Upper lobe of left lung (tissue), 6 donors: ENCODE results near the gene PDLIM5. TPM values are rescaled to one million over a fixed set of nuclear protein-coding genes. Genes with fewer than 3 reads are reported as not detected.

Source experiments
- ATAC-seq, 2 donors: fragments of 200-7000 bp; cut with Tn5 transposase; one replicate each; pipeline ENCODE4 v1.9.1; 2022; ENCODE audit warnings: mild to moderate bottlenecking in 2 of 2, moderate library complexity in 2 of 2; ENCODE audit not compliant: low FRiP score in 2 of 2
- DNase-seq, 2 donors: peaks; one replicate each; pipeline ENCODE4 v3.0.0-alpha.2; 2019 to 2020
- H3K27ac ChIP-seq, 4 donors: fragments of 200-600 bp; sonication (generic); one replicate each; pipeline ENCODE4 v1.5.1; 2016 to 2019
- H3K27me3 ChIP-seq, 4 donors: fragments of 200-600 bp; sonication (generic); one replicate each; pipeline ENCODE4 v1.5.1; 2017 to 2019
- H3K36me3 ChIP-seq, 4 donors: fragments of 200-600 bp; sonication (generic); one replicate each; pipeline ENCODE4 v1.5.1; 2016 to 2019
- H3K4me1 ChIP-seq, 4 donors: fragments of 200-600 bp; sonication (generic); one replicate each; pipeline ENCODE4 v1.5.1; 2018 to 2019
- H3K4me3 ChIP-seq, 4 donors: fragments of 200-600 bp; sonication (generic); one replicate each; pipeline ENCODE4 v1.5.1; 2017 to 2019; ENCODE audit warnings: mild to moderate bottlenecking in 2 of 4, moderate library complexity in 1 of 4
- H3K9me3 ChIP-seq, 4 donors: fragments of 200-600 bp; sonication (generic); one replicate each; pipeline ENCODE4 v1.5.1; 2018 to 2019
- CTCF ChIP-seq, 6 experiments: fragments of 450-650 bp in 4 of 6; fragments of 200-600 bp in 2 of 6; sonication (generic) in 2 of 6; IDR thresholded peaks; one replicate each; pipeline ENCODE4 v1.5.1; 2016 to 2019; ENCODE audit warnings: antibody characterized with exemption in 6 of 6
- EP300 ChIP-seq, 4 donors: sonication (generic); formaldehyde crosslinking; IDR thresholded peaks; one replicate each; pipeline ENCODE4 v1.5.1; 2017; ENCODE audit warnings: antibody characterized with exemption in 4 of 4, control low read depth in 2 of 4
- POLR2A ChIP-seq, 4 donors: fragments of 450-650 bp; IDR thresholded peaks; one replicate each; pipeline ENCODE4 v1.5.1; 2016 to 2017; ENCODE audit warnings: antibody characterized with exemption in 4 of 4, mild to moderate bottlenecking in 2 of 4
- POLR2AphosphoS5 ChIP-seq, 2 donors: sonication (generic); formaldehyde crosslinking; IDR thresholded peaks; one replicate each; pipeline ENCODE4 v1.5.1; 2017; ENCODE audit warnings: antibody characterized with exemption in 2 of 2
- WGBS, 2 donors: methylation state at CpG; one replicate each; pipeline ENCODE4 v1.1.5; 2017 to 2018; 5-methylcytosine and 5-hydroxymethylcytosine counted together
- total RNA-seq, 6 donors: library from RNA; depleted of rRNA in 4 of 6; stranded (reverse); fragments of >200 nt in 4 of 6; gene quantifications; one replicate each; pipeline versions ENCODE4 v1.1.0 to v1.2.1, GENCODE V29; 2016 to 2021
- donor health status: DM: no; HTN: no; CAD: no; lungs with moderate emphysema.
- donor health status: DM: no; HTN: yes; CAD: no; lungs with severe emphysema.

The PDLIM5 gene
- total RNA-seq, 6 donors from 2014 or later, result 24.1 to 105 (median 73.0) TPM

GRCh38 chr4:94629837-94630236 is 178.1 kb downstream of the PDLIM5 start:
- no peak for DNase-seq
- H3K9me3 ChIP-seq, result no peaks in the 10 kb centered on the region
- TF ChIP-seq CTCF (IDR thresholded peaks at IDR 0.05) (no peak), EP300 (IDR thresholded peaks at IDR 0.05) (no peak), POLR2AphosphoS5 (IDR thresholded peaks at IDR 0.05) (no peak)
- no peak overlapping the region for H3K4me3 ChIP-seq
- WGBS, 2 donors, result 76 to 86% methylated on average over 2 of the region's 2 CpGs
- peaks cover 0 to 1% (median 0%) of the 10 kb centered on the region in 4 donors for H3K36me3 ChIP-seq
- H3K27ac ChIP-seq, result no peak overlapping the region
- no peaks in the 10 kb centered on the region for H3K27me3 ChIP-seq
- H3K4me1 ChIP-seq, result no peaks in the 10 kb centered on the region
- ATAC-seq, result no peak

DNA sequence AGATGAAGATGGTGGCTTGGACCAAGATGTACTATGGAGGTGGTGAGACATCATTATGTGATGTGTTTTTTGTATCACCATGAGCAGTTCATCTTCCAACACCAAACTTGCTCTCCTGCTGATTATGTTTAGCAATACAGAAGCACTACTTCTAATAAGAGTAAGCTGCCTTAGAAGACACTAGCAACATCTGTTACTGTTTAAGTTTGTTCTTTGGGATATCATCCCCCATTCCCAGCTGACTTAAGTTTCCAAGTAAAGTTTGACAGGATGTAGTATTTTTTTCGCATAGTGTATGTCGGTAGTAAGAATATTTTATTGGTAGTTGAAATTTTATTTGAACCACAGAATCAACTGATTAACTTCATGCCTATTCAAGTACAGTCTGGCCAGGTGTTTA is 182.5 kb downstream of the PDLIM5 start:
- Histone ChIP-seq H3K4me1 (no peaks in the 10 kb centered on the region), H3K4me3 (no peak overlapping the region), H3K27ac (no peak overlapping the region), H3K9me3 (no peaks in the 10 kb centered on the region), H3K27me3 (no peaks in the 10 kb centered on the region), H3K36me3 (no peaks in the 10 kb centered on the region)
- no peak for TF ChIP-seq POLR2A (IDR thresholded peaks at IDR 0.05)
- TF ChIP-seq EP300 (IDR thresholded peaks at IDR 0.05), result no peak
- TF ChIP-seq CTCF (IDR thresholded peaks at IDR 0.05), result no peak
- TF ChIP-seq POLR2AphosphoS5 (IDR thresholded peaks at IDR 0.05), result no peak
- DNase-seq (no peak), ATAC-seq (peak in 1 of 2 donors; percentile 28)
- 86 to 93% methylated on average over 2 of the region's 2 CpGs for WGBS, 2 donors

GRCh38 chr4:94635177-94635576 is 183.4 kb downstream of the PDLIM5 start:
- WGBS, 2 donors, result 73 to 88% methylated on average over 2 of the region's 2 CpGs
- peaks cover 0 to 7% (median 3%) of the 10 kb centered on the region in 4 donors for H3K36me3 ChIP-seq
- H3K27ac ChIP-seq, result no peak overlapping the region
- no peaks in the 10 kb centered on the region for H3K27me3 ChIP-seq
- no peaks in the 10 kb centered on the region for H3K4me1 ChIP-seq
- H3K9me3 ChIP-seq, result no peaks in the 10 kb centered on the region
- H3K4me3 ChIP-seq, result no peak overlapping the region
- ATAC-seq (no peak), DNase-seq (no peak)
- TF ChIP-seq POLR2AphosphoS5 (IDR thresholded peaks at IDR 0.05), result no peak
- no peak for TF ChIP-seq POLR2A (IDR thresholded peaks at IDR 0.05)
- TF ChIP-seq EP300 (IDR thresholded peaks at IDR 0.05), result no peak
- no peak for TF ChIP-seq CTCF (IDR thresholded peaks at IDR 0.05)

DNA sequence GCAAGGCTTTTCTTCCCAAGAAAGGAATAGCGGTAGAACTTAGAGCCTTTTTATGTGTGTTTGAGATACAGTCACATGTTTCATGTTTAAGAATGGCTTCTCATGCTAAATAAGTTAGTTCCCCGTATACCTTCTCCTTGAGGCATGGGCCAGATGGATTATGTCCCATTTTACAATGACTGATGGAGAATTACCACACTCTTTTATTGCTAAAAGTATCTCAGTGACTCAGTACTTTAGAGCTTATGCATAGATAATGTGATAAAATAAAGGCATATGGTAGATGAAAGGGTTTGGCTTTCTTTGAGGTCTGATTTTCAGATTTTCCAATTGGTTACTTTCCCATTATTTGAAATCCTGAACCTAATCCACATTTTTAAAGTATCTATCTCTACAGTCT is 184.3 kb downstream of the PDLIM5 start:
- Histone ChIP-seq H3K4me3 (no peak overlapping the region), H3K9me3 (no peaks in the 10 kb centered on the region), H3K27me3 (no peaks in the 10 kb centered on the region), H3K27ac (no peak overlapping the region), H3K36me3 (peaks cover 0 to 15% (median 8%) of the 10 kb centered on the region in 4 donors), H3K4me1 (no peaks in the 10 kb centered on the region)
- no peak for DNase-seq
- WGBS, 2 donors, result 94 to 100% methylated on average over 2 of the region's 2 CpGs
- no peak for ATAC-seq
- no peak for TF ChIP-seq POLR2AphosphoS5 (IDR thresholded peaks at IDR 0.05)
- no peak for TF ChIP-seq CTCF (IDR thresholded peaks at IDR 0.05)
- TF ChIP-seq POLR2A (IDR thresholded peaks at IDR 0.05), result no peak
- TF ChIP-seq EP300 (IDR thresholded peaks at IDR 0.05), result no peak

DNA sequence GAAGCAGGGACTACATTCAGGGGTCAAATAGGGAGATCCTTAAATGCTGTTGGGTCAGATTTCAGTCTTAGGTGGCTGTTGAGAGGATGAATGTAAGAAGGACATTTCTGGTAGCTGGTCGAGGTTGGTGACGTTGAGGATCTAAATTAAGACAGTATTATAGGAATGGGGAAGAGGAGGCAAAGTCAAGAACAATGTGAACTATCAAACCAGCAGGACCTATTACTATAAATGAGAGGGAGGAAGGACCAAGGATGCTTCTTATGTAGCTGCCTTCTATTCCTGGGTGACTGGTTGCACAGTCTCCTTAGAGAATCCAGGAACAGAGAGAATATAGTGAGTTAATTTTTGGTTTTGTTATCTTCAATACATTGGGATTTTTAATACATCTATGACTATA is 187.6 kb downstream of the PDLIM5 start:
- no peak for DNase-seq
- no peak overlapping the region for H3K27ac ChIP-seq
- H3K9me3 ChIP-seq, result no peaks in the 10 kb centered on the region
- H3K4me3 ChIP-seq, result no peak overlapping the region
- WGBS, 2 donors, result 92 to 99% methylated on average over 2 of the region's 2 CpGs
- TF ChIP-seq CTCF (IDR thresholded peaks at IDR 0.05) (no peak), POLR2AphosphoS5 (IDR thresholded peaks at IDR 0.05) (no peak), POLR2A (IDR thresholded peaks at IDR 0.05) (no peak), EP300 (IDR thresholded peaks at IDR 0.05) (no peak)
- H3K4me1 ChIP-seq, result no peaks in the 10 kb centered on the region
- peaks cover 0 to 25% (median 10%) of the 10 kb centered on the region in 4 donors for H3K36me3 ChIP-seq
- H3K27me3 ChIP-seq, result no peaks in the 10 kb centered on the region
- no peak for ATAC-seq
